IMR-90 (cell line): Measurements from ENCODE around the gene SPHK2. TPM values are rescaled to one million over a fixed set of nuclear protein-coding genes. Genes with fewer than 3 reads are reported as not detected.
A peak's percentile ranks its signal among the peaks of the same experiment; 100 is the strongest.

ENCODE experiments used
- ATAC-seq: fragments of 200-7000 bp; cut with Tn5 transposase; 2 replicates; pipeline ENCODE4 v1.9.1; 2020; ENCODE audit warnings: low read depth, mild to moderate bottlenecking, moderate library complexity
- BruUV-seq: library from RNA; stranded (reverse); fragments of 400-500 nt; replicated peaks from 2 replicates; lab custom pipeline; 2021; lab: Mats Ljungman, UMichigan
- CTCF ChIA-PET: fragments of 300-600 bp; formaldehyde crosslinking; extraction: SDS; loops from one replicate; lab custom pipeline; 2021; ENCODE audit warnings: antibody characterized with exemption; lab: Yijun Ruan, JAX
- POLR2A ChIA-PET: fragments of 300-600 bp; sonication (Branson Sonifier 250); formaldehyde crosslinking; loops from one replicate; lab custom pipeline; 2022; ENCODE audit warnings: antibody characterized with exemption; ENCODE audit not compliant: unreplicated experiment; lab: Charles Lee
- DNase-seq: peaks from one replicate; pipeline ENCODE4 v3.0.0; 2013
- H2AFZ ChIP-seq: replicated peaks from 2 replicates; pipeline ENCODE3; 2013; ENCODE audit warnings: low read length, mild to moderate bottlenecking; ENCODE audit not compliant: poor library complexity
- H2AK5ac ChIP-seq: 2 replicates; pipeline ENCODE4 v1.6.1; 2013; ENCODE audit warnings: low read depth, low read length, inconsistent platforms
- H2AK9ac ChIP-seq: replicated peaks from 2 replicates; pipeline ENCODE3; 2013; ENCODE audit warnings: mild to moderate bottlenecking, low read depth, low read length, moderate library complexity; ENCODE audit not compliant: poor library complexity
- H2BK120ac ChIP-seq: 2 replicates; pipeline ENCODE4 v1.6.1; 2013; ENCODE audit warnings: low read depth, low read length, inconsistent platforms
- H2BK15ac ChIP-seq: 3 replicates; pipeline ENCODE4 v1.6.1; 2013; ENCODE audit warnings: low read depth, low read length, inconsistent platforms
- H2BK20ac ChIP-seq: 2 replicates; pipeline ENCODE4 v1.6.1; 2013; ENCODE audit warnings: low read depth, mild to moderate bottlenecking, inconsistent platforms, low read length, moderate library complexity
- H2BK5ac ChIP-seq: 2 replicates; pipeline ENCODE4 v1.6.1; 2013; ENCODE audit warnings: mild to moderate bottlenecking, low read depth, low read length, inconsistent platforms; ENCODE audit not compliant: poor library complexity, severe bottlenecking
- H3K14ac ChIP-seq: replicated peaks from 2 replicates; pipeline ENCODE4 v1.6.1; 2013; ENCODE audit warnings: low read depth, low read length, inconsistent platforms
- H3K18ac ChIP-seq: 2 replicates; pipeline ENCODE4 v1.6.1; 2013; ENCODE audit warnings: low read depth, low read length, control low read depth
- H3K23ac ChIP-seq: 2 replicates; pipeline ENCODE4 v1.6.1; 2013; ENCODE audit warnings: low read depth, low read length, inconsistent platforms
- H3K27ac ChIP-seq: 2 replicates; pipeline ENCODE4 v1.5.1; 2013; ENCODE audit warnings: mild to moderate bottlenecking, control low read depth, low read length; ENCODE audit not compliant: insufficient read depth
- H3K27me3 ChIP-seq: 2 replicates; pipeline ENCODE4 v1.6.1; 2013; ENCODE audit warnings: low read length; ENCODE audit not compliant: control insufficient read depth, insufficient read depth
- H3K36me3 ChIP-seq: 2 replicates; pipeline ENCODE4 v1.6.1; 2013; ENCODE audit warnings: low read length, mixed read lengths; ENCODE audit not compliant: control insufficient read depth, insufficient read depth
- H3K4ac ChIP-seq: 2 replicates; pipeline ENCODE4 v1.6.1; 2013; ENCODE audit warnings: low read depth, low read length, inconsistent platforms
- H3K4me1 ChIP-seq: 2 replicates; pipeline ENCODE4 v1.6.1; 2013; ENCODE audit warnings: low read length, mixed read lengths; ENCODE audit not compliant: control insufficient read depth, insufficient read depth
- H3K4me2 ChIP-seq: 2 replicates; pipeline ENCODE4 v1.6.1; 2013; ENCODE audit warnings: low read depth, mild to moderate bottlenecking, control low read depth, low read length, moderate library complexity
- H3K4me3 ChIP-seq: 2 replicates; pipeline ENCODE4 v1.5.1; 2013; ENCODE audit warnings: low read depth, mild to moderate bottlenecking, control low read depth, low read length, moderate library complexity; ENCODE audit not compliant: insufficient read depth
- H3K56ac ChIP-seq: 2 replicates; pipeline ENCODE4 v1.6.1; 2013; ENCODE audit warnings: low read length, inconsistent platforms; ENCODE audit not compliant: insufficient read depth; ENCODE audit errors: extremely low read depth
- H3K79me1 ChIP-seq, 2 experiments: 2 replicates each; pipeline ENCODE4 v1.6.1; 2013; ENCODE audit warnings: low read length in 2 of 2, inconsistent platforms in 1 of 2, low read depth in 1 of 2
- H3K9ac ChIP-seq: 2 replicates; pipeline ENCODE4 v1.6.1; 2013; ENCODE audit warnings: low read depth, low read length, control low read depth
- H3K9me1 ChIP-seq: 2 replicates; pipeline ENCODE4 v1.6.1; 2013; ENCODE audit warnings: low read length, inconsistent platforms; ENCODE audit not compliant: insufficient read depth
- H3K9me3 ChIP-seq: 2 replicates; pipeline ENCODE4 v1.6.1; 2013; ENCODE audit warnings: low read length; ENCODE audit not compliant: control insufficient read depth, insufficient read depth
- H4K20me1 ChIP-seq: 2 replicates; pipeline ENCODE4 v1.6.1; 2013; ENCODE audit warnings: low read length, inconsistent platforms; ENCODE audit not compliant: insufficient read depth
- H4K5ac ChIP-seq: 2 replicates; pipeline ENCODE4 v1.6.1; 2013; ENCODE audit warnings: mild to moderate bottlenecking, low read depth, low read length, control low read depth
- H4K8ac ChIP-seq, 2 experiments: 2 replicates each; pipeline ENCODE4 v1.6.1; 2013; ENCODE audit warnings: low read depth in 2 of 2, low read length in 2 of 2, control low read depth in 1 of 2, inconsistent platforms in 1 of 2
- H4K91ac ChIP-seq: 2 replicates; pipeline ENCODE4 v1.6.1; 2013; ENCODE audit warnings: low read depth, low read length, inconsistent platforms; ENCODE audit not compliant: insufficient read depth
- BHLHE40 ChIP-seq: fragments of 150-350 bp; IDR thresholded peaks from 2 replicates; pipeline ENCODE4 v1.6.1; 2016; ENCODE audit warnings: mild to moderate bottlenecking, low read depth, low read length
- CEBPB ChIP-seq: IDR thresholded peaks from 2 replicates; pipeline ENCODE4 v1.6.1; 2012; ENCODE audit warnings: low read depth, low read length, improper control_type of control experiment
- CHD1 ChIP-seq: IDR thresholded peaks from 2 replicates; pipeline ENCODE4 v1.6.1; 2012; ENCODE audit warnings: low read depth, low read length, improper control_type of control experiment
- CTCF ChIP-seq: conservative IDR thresholded peaks from 2 replicates; pipeline ENCODE4 v1.5.1; 2012; ENCODE audit warnings: mild to moderate bottlenecking, low read depth, low read length, improper control_type of control experiment
- FOS ChIP-seq: fragments of 150-350 bp; IDR thresholded peaks from 2 replicates; pipeline ENCODE4 v1.6.1; 2016; ENCODE audit warnings: low read depth, low read length
- MAFK ChIP-seq: IDR thresholded peaks from 2 replicates; pipeline ENCODE4 v1.6.1; 2012; ENCODE audit warnings: low read depth, low read length, improper control_type of control experiment
- MAZ ChIP-seq: IDR thresholded peaks from 2 replicates; pipeline ENCODE4 v1.6.1; 2012; ENCODE audit warnings: low read depth, mild to moderate bottlenecking, low read length, improper control_type of control experiment, moderate library complexity, borderline replicate concordance
- MXI1 ChIP-seq: IDR thresholded peaks from 2 replicates; pipeline ENCODE4 v1.6.1; 2012; ENCODE audit warnings: low read depth, mild to moderate bottlenecking, low read length, moderate library complexity, borderline replicate concordance
- NFE2L2 ChIP-seq: fragments of 150-350 bp; IDR thresholded peaks from 2 replicates; pipeline ENCODE4 v1.6.1; 2016; ENCODE audit warnings: low read depth, mild to moderate bottlenecking, low read length
- POLR2A ChIP-seq: IDR thresholded peaks from 2 replicates; pipeline ENCODE4 v1.6.1; 2012; ENCODE audit warnings: mild to moderate bottlenecking, low read depth, low read length
- RAD21 ChIP-seq: IDR thresholded peaks from 2 replicates; pipeline ENCODE4 v1.6.1; 2012; ENCODE audit warnings: low read length, improper control_type of control experiment
- RCOR1 ChIP-seq: IDR thresholded peaks from 2 replicates; pipeline ENCODE4 v1.6.1; 2012; ENCODE audit warnings: mild to moderate bottlenecking, low read length, improper control_type of control experiment; ENCODE audit not compliant: insufficient replicate concordance
- RFX5 ChIP-seq: IDR thresholded peaks from 2 replicates; pipeline ENCODE4 v1.8.0; 2012; ENCODE audit warnings: low read depth, mild to moderate bottlenecking, low read length, moderate library complexity
- SMC3 ChIP-seq: fragments of 150-350 bp; IDR thresholded peaks from 2 replicates; pipeline ENCODE4 v1.6.1; 2016; ENCODE audit warnings: low read depth, mild to moderate bottlenecking, antibody characterized with exemption, low read length, moderate library complexity
- USF2 ChIP-seq: fragments of 150-350 bp; IDR thresholded peaks from 2 replicates; pipeline ENCODE4 v1.6.1; 2017; ENCODE audit warnings: mild to moderate bottlenecking, antibody characterized with exemption, low read length, low read depth
- WGBS, 2 experiments: methylation state at CpG; one replicate each; pipeline versions ENCODE4 v1.1.5 to v1.1.7; 2013; ENCODE audit warnings: missing lambda C conversion rate in 2 of 2; ENCODE audit not compliant: insufficient read length in 1 of 2; ENCODE audit errors: extremely low coverage in 2 of 2; 5-methylcytosine and 5-hydroxymethylcytosine counted together
- dilution Hi-C: fragments of 300-500 bp; cut with HindIII; formaldehyde crosslinking; loops from one replicate; pipeline ENCODE4 v1.14.3; 2018; ENCODE audit warnings: low sequenced_read_pairs; ENCODE audit not compliant: unreplicated experiment
- in situ Hi-C: fragments of 300-500 bp; cut with MboI; formaldehyde crosslinking; loops from 3 replicates; pipeline ENCODE4 v1.14.3; 2019; ENCODE audit warnings: low sequenced_read_pairs, inconsistent platforms, mixed read lengths
- intact Hi-C: fragments of 100-400 bp; cut with micrococcal nuclease; formaldehyde crosslinking; loops from 2 replicates; pipeline ENCODE4 v1.10.0; 2022
- polyA plus RNA-seq, 3 experiments: library from polyadenylated mRNA; depleted of rRNA; stranded (reverse); fragments of >200 nt; gene quantifications; 2 replicates each; pipeline ENCODE4 v1.2.3, GENCODE V29; 2012; ENCODE audit warnings: low replicate concordance in 1 of 3
- total RNA-seq: library from RNA; depleted of rRNA; stranded (reverse); fragments of >200 nt; gene quantifications from 2 replicates; pipeline ENCODE4 v1.2.3, GENCODE V29; 2012
- TF ChIP-seq, protein P1 (sequence below): fragments of 150-350 bp; IDR thresholded peaks from 2 replicates; pipeline ENCODE4 v1.6.1; 2016; ENCODE audit warnings: low read depth, mild to moderate bottlenecking, low read length, moderate library complexity, borderline replicate concordance

Gene SPHK2
- total and polyA plus RNA-seq, 2 of the 4 experiments (the other 2 are of a cell fraction): 1.6 to 9.9 TPM

DNA sequence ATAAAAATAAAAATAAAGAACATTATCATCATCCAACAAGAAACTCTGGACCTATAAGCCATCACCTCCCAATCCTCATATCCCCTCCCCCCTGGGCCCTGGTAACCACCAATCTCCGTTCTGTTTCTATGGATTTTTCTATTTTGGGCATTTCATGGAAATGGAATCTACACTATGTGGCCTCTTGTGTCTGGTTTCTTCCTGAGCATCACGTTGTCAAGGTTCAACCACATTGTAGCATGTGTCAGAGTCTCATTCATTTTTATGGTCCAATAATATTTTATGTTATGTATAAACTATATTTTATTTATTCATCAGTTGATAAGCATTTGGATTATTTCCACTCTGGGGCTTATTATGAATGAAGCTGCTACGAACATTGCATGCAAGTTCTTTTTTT is 40.4 kb upstream of the SPHK2 start:
- H2AFZ ChIP-seq: no peak overlapping the region
- H2BK15ac ChIP-seq: no peak overlapping the region
- in situ Hi-C loops (no loop called here), intact Hi-C loops (no loop called here), dilution Hi-C loops (no loop called here)
- no peak overlapping the region for H4K8ac ChIP-seq
- BruUV-seq: no TSS peak
- H4K91ac ChIP-seq: no peak overlapping the region
- no peak overlapping the region for H4K5ac ChIP-seq
- H3K4me3 ChIP-seq: no peak overlapping the region
- H2AK5ac ChIP-seq: no peak overlapping the region
- H3K79me1 ChIP-seq: no peaks in the 10 kb centered on the region
- H3K14ac ChIP-seq: no peak overlapping the region
- no peaks in the 10 kb centered on the region for H4K20me1 ChIP-seq
- no peak overlapping the region for H3K18ac ChIP-seq
- no peaks in the 10 kb centered on the region for H3K9me3 ChIP-seq
- DNase-seq: peak; percentile 58
- no peaks in the 10 kb centered on the region for H3K9me1 ChIP-seq
- no peak overlapping the region for H3K9ac ChIP-seq
- no peak overlapping the region for H2BK5ac ChIP-seq
- TF ChIP-seq FOS (no peak), RAD21 (no peak), BHLHE40 (no peak), RCOR1 (no peak), RFX5 (no peak), USF2 (no peak), SMC3 (no peak), POLR2A (no peak), MXI1 (no peak), CHD1 (no peak), CTCF (no peak), CEBPB (no peak), NFE2L2 (no peak), MAZ (no peak), MAFK (no peak)
- TF ChIP-seq, protein P1, sequence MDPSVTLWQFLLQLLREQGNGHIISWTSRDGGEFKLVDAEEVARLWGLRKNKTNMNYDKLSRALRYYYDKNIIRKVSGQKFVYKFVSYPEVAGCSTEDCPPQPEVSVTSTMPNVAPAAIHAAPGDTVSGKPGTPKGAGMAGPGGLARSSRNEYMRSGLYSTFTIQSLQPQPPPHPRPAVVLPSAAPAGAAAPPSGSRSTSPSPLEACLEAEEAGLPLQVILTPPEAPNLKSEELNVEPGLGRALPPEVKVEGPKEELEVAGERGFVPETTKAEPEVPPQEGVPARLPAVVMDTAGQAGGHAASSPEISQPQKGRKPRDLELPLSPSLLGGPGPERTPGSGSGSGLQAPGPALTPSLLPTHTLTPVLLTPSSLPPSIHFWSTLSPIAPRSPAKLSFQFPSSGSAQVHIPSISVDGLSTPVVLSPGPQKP: no peak
- CTCF ChIA-PET: no interaction called here
- no peaks in the 10 kb centered on the region for H3K27me3 ChIP-seq
- H2BK120ac ChIP-seq: no peak overlapping the region
- ATAC-seq: peak; percentile 30; the same call in 1 of the 2 replicates
- 20% methylated on average over 1 of the region's 3 CpGs; no CpG with 5 or more reads in 1 of the 2 experiments for WGBS, 2 experiments
- no peak overlapping the region for H3K56ac ChIP-seq
- H3K4me1 ChIP-seq: no peaks in the 10 kb centered on the region
- H2AK9ac ChIP-seq: no peak overlapping the region
- H3K4me2 ChIP-seq: no peak overlapping the region
- H3K27ac ChIP-seq: no peak overlapping the region
- POLR2A ChIA-PET: no interaction called here
- H3K23ac ChIP-seq: no peak overlapping the region
- no peaks in the 10 kb centered on the region for H3K36me3 ChIP-seq
- no peak overlapping the region for H2BK20ac ChIP-seq
- H3K4ac ChIP-seq: no peak overlapping the region
